ENCODE data around the gene CCDC9. TPM values are rescaled to one million over a fixed set of nuclear protein-coding genes. Genes with fewer than 3 reads are reported as not detected.
A peak's percentile ranks its signal among the peaks of the same experiment; 100 is the strongest.
"Not testable (repeated sequence)": the region's sequence is repeated elsewhere in the genome, so short reads cannot be mapped to it uniquely, and the experiment has no call there.

Gene CCDC9
- total RNA-seq, 2 donors from 2014 or later = 21.4 to 28.7 TPM

DNA sequence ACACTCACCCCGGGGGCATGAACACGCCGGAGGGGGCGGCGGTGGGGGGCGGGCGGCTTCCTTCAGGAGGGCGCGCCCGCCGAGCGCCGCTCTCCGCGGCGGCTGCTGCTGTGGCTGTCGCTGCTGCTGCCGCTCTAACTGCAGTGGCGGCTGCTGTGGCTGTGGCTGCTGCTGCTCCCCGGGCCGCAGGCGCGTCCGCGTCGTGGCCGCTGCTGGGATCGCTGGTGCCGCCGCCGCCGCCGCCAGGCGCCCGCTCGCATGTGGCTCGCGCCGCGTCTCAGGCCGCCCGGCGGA lies 25.5 kb upstream of the CCDC9 start, which contains the start of gene BBC3:
Gene BBC3, minus strand, starts transcription at position 279 of the 294 bp plus-strand sequence. CDS start 2,768 bp downstream, outside the sequence.
- intact Hi-C loops (cut with DNase I) = no loop called here
- no peak for ATAC-seq
- no peak for DNase-seq

DNA sequence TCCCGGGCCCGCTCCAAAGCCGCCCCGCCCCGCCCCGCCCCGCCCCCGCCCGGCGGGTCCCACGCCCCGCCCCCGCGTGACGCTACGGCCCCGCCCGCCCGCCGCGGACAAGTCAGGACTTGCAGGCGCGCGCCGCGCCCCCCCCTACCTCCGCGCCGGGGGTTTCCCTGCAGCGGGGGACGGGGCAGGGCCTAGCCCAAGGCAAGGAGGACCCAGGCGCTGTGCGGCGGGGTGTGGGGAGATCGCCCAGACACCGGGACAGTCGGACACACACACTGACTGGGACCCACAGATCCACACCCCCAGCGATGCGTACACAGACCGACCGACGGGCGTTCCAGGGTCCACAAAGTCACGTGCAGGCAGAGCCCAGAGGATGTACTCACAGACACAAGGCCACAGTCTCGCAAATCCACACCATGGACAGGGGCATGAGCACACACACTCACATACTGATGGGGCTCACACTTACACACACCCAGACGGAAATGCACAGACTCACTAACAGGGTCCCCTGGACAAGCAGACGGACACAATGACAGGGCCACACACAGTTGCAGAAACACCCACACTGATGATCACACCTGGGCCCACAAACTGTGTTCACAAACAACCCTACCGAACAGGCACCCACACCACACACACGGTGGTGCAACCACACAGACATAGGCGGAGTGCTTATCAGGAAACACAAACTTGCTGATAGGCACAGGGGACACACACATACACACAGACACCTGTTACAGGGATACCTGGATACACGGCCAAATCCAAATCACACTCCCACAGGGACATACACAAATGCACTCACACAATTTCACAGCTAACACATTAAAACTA lies 24.9 kb upstream of the CCDC9 start:
- ATAC-seq (peak; percentile 38 to 62), DNase-seq (peak; percentile 90)
- intact Hi-C loops (cut with DNase I) = no loop called here

DNA sequence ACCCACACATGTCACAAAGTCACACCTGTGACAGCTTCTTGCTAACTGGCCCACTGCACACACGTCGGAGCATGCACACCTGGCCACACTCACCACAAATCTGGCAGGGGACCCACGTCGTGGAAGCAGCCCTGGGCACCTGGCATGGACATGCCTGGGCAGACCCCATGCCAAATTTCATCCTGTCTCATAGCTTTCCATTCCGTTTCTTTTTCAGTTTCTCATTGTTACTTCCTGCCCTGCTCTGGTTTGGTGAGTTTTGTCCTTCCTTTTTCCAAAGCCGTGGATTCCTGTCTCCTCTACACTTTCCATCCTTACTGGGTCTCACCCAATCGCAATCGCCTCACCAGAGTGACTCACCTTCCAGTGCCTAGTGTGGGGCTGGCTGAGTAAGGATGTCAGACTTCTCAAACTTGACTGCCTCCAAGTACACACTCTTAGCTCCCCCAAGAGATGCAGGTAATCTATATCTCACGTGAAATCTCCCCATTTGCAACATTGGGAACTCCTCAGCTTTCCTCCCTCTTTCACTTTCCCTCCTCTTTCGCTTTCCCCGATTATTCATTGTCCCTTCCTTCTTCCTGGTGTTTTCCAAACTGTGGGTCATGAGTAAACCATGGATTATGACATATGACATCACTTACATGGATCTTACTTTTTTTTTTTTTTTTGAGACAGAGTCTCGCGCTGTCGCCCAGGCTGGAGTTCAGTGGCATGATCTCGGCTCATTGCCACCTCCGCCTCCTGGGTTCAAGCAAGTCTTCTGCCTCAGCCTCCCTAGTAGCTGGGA lies 23.7 kb upstream of the CCDC9 start:
- no peak for DNase-seq
- ATAC-seq = no peak
- intact Hi-C loops (cut with DNase I) = no loop called here

DNA sequence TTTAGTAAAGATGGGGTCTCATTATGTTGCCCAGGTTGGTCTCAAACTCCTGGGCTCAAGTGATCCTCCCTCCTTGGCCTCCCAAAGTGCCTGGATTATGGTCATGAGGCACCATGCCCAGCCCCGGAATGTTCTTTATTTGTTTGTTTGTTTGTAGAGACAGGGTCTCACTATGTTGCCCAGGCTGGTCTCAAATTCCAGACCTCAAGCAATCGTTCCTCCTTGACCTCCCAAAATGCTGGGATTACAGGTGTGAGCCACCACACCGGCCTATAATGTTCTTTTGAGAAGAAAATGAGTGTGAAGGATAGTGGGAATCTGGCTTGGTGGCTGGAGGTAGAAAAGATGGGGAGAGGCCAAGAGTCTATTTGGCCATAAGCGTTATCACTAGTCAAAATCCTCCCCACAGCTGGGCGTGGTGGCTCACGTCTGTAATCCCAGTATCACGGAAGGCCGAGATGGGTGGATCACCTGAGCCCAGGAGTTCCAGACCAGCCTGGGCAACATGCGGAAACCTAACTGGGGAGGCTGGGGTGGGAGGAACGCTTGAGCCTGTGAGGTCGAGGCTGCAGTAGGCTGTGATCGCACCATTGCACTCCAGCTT lies 20.2 kb upstream of the CCDC9 start:
- ATAC-seq (no peak), DNase-seq (no peak)
- intact Hi-C loops (cut with DNase I) = no loop called here

DNA sequence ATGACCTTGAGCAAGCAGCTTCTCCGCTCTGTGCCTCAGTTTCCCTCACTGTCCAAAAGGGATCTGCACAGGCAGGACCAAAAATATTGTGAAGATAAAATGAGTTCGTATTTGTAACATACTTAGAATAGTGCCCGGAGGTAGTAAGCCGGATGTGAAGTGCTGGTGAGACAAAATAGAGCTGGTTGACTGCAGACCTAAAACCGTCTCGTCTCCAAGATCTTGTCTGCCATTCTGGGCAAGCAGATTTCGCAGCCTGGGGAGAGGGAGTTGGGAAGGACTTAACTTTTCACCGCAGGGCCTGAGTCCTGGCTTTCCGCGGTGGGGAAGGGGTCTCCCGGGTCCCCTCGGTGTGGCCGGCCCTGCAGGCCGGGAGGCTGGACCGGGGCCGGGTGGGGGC lies 17.2 kb upstream of the CCDC9 start:
- ATAC-seq = no peak
- intact Hi-C loops (cut with DNase I) = no loop called here
- no peak for DNase-seq

DNA sequence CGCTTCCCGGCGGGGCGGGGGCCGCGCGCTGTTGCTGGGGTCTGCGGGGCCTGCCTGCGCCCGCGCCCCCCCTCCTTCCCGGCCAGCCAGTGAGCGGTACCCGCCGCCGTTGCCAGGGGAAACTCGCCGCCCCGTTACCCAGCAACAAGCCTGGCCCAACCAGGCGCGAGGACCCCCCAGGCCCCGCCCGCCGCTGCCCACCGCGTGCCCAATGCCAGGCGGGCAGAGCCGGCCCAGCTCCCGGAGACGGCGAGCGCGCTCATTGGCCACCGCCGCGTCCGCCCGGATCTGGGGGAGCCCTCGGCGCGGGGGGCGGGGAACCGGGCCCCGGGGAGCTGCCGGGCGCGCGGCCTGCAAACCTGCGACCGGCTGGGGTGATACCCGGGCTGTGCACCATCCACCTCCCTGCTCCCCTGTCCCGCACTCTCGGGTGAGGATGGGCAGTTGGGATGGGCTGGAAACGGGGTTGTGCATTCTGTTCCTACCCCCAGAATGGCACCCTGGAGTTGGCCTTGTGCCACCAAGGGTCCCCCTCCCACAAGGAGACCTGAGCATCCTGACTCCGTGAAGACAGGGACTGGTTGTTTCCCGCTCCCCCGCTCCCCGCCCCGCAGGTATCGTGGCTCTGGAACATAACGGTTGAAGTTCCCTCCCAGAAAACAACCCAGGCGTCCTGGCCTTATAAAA lies 16.6 kb upstream of the CCDC9 start:
- ATAC-seq = peak; percentile 11 to 53
- intact Hi-C loops (cut with DNase I) = no loop called here
- peak; percentile 57 for DNase-seq

DNA sequence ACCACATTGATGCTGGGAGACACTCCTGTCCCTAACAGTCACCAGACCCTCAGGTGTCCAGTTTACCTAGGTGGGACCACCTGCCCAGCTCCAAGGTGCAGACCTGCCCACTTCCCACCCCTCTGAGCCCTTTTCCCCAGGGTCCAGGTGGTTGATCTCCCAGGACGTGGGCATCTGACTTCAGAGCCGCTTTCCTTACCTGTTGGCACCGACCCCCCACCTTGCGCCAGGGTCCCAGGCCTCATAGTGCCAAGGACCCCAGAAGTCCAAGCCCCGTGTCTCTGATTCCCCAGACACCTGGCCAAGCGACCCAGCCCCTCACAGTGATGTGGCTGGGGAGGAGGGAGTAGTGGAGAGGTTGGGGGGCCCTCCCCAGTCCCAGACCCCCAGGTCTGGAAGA lies 15.8 kb upstream of the CCDC9 start:
- DNase-seq (no peak), ATAC-seq (no peak)
- intact Hi-C loops (cut with DNase I) = no loop called here

DNA sequence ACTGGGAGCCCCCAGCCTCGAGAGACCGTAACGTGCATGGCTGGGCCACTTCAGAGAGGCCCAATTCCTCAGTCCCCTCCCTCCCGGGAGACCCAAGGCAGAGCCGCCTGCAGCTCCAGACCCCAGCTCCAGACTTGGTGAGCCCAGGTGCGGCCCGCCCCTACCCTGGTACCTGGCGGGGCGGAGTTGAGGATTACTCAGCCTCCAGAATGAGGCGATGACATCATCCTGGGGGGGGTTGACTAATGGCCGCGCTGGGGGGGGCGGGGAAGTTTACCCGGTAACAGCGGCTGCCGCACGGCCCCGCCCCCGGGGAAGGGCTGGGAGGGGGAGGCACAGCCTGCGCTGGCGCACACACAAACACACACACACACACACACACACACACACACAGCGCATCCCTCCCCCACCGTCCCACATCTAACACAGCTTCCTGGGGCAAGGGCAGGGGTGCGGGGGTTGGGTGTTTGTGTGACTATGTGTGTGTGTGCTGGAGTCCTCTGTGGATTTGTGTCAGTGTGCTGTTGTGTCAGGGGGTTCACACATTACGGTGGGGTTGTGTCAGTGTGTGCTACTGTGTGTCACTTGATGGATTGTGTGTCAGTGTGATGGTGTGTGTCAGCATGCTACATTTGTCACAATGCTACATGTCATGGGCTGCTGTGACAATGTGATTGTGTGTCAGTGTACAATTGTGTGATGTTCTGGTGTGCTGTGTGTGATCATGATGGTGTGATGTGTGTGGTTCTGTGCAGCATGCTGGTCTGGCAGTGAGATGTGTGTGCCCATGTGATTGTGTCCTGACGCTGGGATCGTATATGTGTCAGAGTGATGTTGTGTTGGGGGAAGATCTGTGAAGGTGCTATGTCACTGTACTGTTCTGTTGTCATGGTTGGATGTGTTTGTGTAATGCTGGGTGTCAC lies 15.1 kb upstream of the CCDC9 start:
- DNase-seq = peak; percentile 79
- peak; percentile 13 to 40 for ATAC-seq
- intact Hi-C loops (cut with DNase I) = no loop called here

DNA sequence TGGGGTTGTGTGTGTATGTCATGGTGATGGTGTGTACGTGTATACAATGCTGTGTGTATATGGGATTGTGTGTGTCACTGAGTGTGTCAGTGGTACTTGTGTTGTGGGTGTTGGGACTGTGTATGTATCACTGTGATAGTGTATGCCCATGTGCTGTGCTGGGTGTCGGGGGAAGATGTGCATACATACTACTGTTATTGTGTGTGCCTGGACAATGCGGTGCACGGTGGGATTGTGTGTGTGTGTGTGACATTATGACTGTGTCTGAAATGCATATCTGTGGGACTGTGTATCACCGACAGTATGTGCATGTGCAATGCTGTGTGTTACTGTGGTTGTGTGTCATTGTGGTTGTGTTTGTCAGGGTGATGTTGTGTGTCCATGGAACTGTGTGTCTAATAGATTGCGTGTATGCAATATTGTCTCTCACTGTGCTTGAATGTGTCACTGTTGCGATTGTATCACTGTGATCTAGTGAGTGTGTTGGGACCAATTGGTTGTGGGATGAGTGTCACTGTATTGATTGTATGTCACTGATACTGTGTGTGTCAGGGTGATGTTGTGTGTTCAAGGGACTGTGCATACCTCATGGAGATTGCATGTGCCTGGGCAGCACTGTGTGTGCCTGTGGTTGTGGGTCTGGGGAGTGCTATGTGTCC lies 14.3 kb upstream of the CCDC9 start:
- DNase-seq = no peak
- intact Hi-C loops (cut with DNase I) = no loop called here

DNA sequence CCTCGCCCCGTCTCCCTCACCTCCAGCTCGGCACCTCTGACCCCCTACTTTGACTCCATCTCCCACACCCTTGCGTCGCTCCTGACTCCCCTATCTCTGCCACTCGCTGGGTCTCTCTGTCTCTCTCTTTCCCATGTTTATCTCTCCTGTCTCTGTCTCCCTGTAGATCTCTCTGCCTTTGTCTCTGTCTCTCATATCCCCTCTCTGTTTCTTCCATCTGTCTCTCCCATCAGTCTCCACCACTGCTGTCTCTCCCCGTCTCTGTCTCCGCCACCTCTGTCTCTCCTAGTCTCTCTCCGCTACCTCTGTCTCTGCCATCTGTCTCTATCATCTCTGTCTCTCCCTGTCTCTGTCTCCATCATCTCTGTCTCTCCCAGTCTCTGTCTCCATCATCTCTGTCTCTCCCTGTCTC lies 13.0 kb upstream of the CCDC9 start:
- DNase-seq (no peak), ATAC-seq (peak in 1 of 2 donors; percentile 1)
- intact Hi-C loops (cut with DNase I) = no loop called here

More for the DNA sequence above, 14.3 kb upstream of the CCDC9 start:
- ATAC-seq = no peak

DNA sequence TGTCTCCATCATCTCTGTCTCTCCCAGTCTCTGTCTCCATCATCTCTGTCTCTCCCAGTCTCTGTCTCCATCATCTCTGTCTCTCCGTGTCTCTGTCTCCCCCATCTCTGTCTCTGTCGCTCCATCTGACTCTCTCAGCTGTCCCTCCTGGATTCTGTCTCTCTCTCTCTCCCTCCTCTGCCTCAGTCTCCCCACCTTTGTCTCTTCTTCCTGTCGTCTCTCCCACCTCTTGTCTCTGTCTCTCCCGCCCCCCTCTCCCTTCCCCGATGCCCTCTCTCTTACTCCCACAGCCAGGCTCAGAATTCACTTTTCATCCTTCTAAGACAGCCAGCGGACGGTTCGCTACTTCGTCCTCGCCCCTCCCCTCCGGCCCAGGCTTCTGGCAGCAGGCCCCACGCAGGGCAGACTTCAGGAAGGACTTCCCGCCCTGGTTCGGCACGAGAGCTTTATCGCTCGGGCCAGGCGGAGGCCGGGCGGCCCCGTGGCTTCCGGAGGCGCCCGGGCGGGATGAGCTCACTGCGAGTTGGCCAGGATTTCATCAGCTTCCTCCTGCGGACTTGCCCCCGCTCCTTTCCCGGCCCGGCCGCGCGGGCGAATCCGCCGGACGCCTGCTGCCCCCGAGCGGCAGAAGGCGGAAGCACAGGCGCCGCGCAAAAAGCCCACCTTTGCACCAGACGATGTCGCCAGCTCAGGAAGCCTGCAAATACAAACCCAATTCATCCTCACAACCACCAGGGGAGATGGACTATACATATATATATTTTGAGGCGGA lies 12.4 kb upstream of the CCDC9 start:
- peak; percentile 92 to 93 for ATAC-seq
- intact Hi-C loops (cut with DNase I) = loop anchor here (1.0 to 2.0 kb wide), 3 partner anchors 34 to 95 kb away; no protein-coding TSS in a partner anchor
- peak; percentile 95 for DNase-seq

DNA sequence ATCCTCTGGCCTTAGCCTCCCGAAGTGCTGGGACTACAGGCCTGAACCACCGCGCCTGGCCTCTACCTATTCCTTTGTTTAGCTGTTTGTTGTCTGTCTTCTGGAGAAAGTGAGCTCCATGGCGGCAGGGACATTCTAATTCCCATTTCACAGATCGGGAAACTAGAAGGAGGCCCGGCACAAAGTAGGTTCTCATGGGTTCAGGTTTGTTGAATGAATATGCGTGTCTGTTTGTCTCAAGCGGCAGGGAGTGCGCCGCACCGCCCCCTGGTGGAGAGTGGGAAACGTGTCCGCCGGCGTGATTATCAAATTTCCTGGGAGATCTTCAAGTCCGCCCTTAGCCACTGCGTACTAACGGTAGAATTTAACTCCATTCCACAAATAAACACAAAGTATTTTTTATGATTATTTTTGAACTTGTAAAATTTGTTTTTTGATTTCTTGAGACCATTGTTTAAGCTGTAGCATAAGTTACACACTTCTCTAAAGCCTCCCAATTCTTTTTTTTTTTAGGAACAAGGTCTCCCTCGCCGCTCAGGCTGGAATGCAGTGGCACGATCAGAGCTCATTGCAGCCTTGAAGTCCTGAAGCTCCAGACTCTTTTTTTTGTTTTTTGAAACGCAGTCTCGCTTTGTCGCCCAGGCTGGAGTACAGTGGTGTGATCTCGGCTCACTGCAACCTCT lies 8.9 kb upstream of the CCDC9 start:
- peak; percentile 83 for DNase-seq
- intact Hi-C loops (cut with DNase I) = no loop called here
- ATAC-seq = no peak

DNA sequence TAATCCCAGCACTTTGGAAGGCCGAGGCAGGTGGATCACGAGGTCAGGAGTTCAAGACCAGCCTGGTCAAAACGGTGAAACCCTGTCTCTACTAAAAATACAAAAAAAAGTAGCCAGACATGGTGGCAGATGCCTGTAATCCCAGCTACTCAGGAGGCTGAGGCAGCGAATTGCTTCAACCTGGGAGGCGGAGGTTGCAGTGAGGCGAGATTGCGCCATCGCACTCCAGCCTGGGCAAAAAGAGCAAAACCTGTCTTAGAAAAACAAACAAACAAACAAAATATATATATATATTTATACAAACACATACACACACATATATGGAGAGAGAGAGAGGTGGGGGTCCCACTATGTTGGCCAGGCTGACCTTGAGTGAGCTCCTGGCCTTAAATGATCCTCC lies 3.3 kb upstream of the CCDC9 start:
- DNase-seq; intact Hi-C loops (cut with DNase I); ATAC-seq: not testable (repeated sequence)

DNA sequence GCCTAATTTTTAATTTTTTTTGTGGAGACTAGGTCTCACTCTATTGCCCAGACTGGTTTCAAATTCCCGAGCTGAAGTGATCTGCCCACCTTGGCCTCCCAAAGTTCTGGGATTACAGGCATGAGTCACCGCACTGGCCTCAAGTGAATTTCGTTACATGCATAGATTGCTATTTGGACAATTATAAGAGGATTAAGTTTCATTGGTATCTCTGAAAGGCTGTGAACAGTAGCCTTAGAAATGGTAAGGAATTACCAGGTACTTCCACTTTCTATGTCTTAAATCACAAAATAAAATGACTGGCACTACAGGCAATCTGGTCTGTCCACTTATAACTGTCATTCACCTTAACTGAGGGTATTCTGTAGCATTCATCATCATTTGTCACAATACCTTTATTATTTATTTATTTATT lies 2.9 kb upstream of the CCDC9 start:
- DNase-seq (no peak), ATAC-seq (no peak)
- intact Hi-C loops (cut with DNase I) = no loop called here

DNA sequence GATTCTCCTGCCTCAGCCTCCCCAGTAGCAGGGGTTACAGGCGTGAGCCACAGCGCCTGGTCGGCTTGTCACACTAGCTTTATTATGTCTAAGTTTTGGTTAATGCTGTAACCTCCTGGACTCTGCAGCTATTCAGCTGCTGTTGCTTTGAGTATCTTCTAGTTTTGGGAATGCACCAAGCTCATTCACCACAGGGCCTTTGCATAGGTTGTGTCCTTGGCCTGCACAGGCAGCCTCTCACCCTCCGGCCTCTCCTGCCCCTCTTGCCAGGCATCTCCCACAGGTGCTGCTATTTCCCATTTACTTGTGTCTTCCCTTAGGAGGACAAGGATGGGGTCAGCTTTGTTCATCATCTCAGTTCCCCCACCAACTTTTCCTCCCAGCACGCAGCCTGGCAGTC lies 2.4 kb upstream of the CCDC9 start:
- ATAC-seq = no peak
- intact Hi-C loops (cut with DNase I) = no loop called here
- no peak for DNase-seq

DNA sequence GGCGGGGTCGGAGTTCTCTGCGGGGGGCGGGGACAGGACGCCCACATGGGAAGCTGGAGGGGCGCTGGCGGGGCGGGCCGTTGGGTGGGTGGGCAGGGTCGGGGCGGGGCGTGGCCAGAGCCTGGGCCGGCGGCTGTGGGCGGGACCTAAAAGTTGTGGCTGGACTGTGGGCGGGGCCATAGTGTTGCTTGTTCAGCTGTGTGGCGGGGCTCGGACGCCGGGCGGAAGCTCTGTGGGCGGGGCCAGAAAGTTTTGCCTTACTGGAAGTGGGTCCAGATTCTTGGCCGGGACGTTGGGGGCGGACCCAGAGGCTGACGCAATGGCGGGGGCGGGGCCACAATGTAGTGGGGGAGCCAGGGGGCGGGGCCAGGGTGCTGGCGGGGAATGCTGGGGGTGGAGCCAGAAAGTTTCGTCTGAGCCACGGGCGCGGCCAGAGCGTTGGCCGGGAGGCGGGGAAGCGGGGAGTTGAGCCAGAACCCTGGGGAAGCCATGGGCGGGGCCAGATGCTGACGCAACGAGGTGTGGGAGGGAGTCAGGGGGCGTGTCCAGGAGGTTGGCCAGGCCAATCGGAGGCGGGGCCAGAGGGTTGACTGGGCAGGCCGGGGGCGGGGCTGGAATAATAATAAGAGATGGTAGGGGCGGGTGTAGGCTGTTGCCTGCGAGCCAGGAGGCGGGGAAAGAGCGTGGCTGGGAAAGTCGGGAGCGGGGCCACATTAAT lies 527 bp downstream of the CCDC9 start:
- intact Hi-C loops (cut with DNase I) = no loop called here
- DNase-seq (peak; percentile 100), ATAC-seq (peak; percentile 85 to 89)

All from left cardiac atrium (tissue), 4 donors.